Stimulated activated memory B cell treated with anti-CD40 and anti-IgM and Interleukin-4, amounts not matched to agents 10 μg/mL and 1 μg/mL and 100 μg/mL, for 72 hours (primary cell): ENCODE results near the gene SLC35A1.

Experiments used
- ATAC-seq: fragments of 150-1000 bp; cut with Tn5 transposase; 2 replicates; pipeline ENCODE4 v1.10.0; 2021
- H3K27ac Mint-ChIP-seq: one replicate; pipeline ENCODE4 v1.8.0; 2022; ENCODE audit warnings: mild to moderate bottlenecking, mixed read lengths
- H3K27me3 Mint-ChIP-seq: one replicate; pipeline ENCODE4 v1.8.0; 2022; ENCODE audit warnings: mixed read lengths
- H3K36me3 Mint-ChIP-seq: one replicate; pipeline ENCODE4 v1.8.0; 2022; ENCODE audit warnings: mixed read lengths
- H3K4me1 Mint-ChIP-seq: one replicate; pipeline ENCODE4 v1.8.0; 2022; ENCODE audit warnings: mixed read lengths
- H3K4me3 Mint-ChIP-seq: one replicate; pipeline ENCODE4 v1.8.0; 2022; ENCODE audit warnings: mild to moderate bottlenecking, moderate library complexity, mixed read lengths
- H3K9me3 Mint-ChIP-seq: one replicate; pipeline ENCODE4 v1.8.0; 2022; ENCODE audit warnings: mixed read lengths

SLC35A1 gene

GRCh38 chr6:87543696-87544473 is 71.1 kb downstream of the SLC35A1 start:
- H3K9me3 Mint-ChIP-seq = peaks cover 3% of the 10 kb centered on the region

GRCh38 chr6:87544474-87544735 is 71.6 kb downstream of the SLC35A1 start:
- Mint-ChIP-seq H3K9me3 (peaks cover 1% of the 10 kb centered on the region), H3K27me3 (no peaks in the 10 kb centered on the region), H3K36me3 (peaks cover 65% of the 10 kb centered on the region), H3K27ac (no peak overlapping the region), H3K4me3 (no peak overlapping the region), H3K4me1 (no peaks in the 10 kb centered on the region)
- ATAC-seq = no peak

More at GRCh38 chr6:87543696-87544473, 71.1 kb downstream of the SLC35A1 start:
- H3K4me1 Mint-ChIP-seq = no peaks in the 10 kb centered on the region
- H3K4me3 Mint-ChIP-seq = no peak overlapping the region
- peaks cover 68% of the 10 kb centered on the region for H3K36me3 Mint-ChIP-seq
- no peak for ATAC-seq
- no peaks in the 10 kb centered on the region for H3K27me3 Mint-ChIP-seq
- no peak overlapping the region for H3K27ac Mint-ChIP-seq

GRCh38 chr6:87551799-87552198 is 79.0 kb downstream of the SLC35A1 start:
- Mint-ChIP-seq H3K27me3 (no peaks in the 10 kb centered on the region), H3K27ac (peak overlapping the region; percentile 49), H3K9me3 (no peaks in the 10 kb centered on the region), H3K4me1 (no peaks in the 10 kb centered on the region), H3K36me3 (peaks cover 43% of the 10 kb centered on the region), H3K4me3 (no peak overlapping the region)
- ATAC-seq = no peak

- ATAC-seq = no peak
- H3K9me3 Mint-ChIP-seq = no peaks in the 10 kb centered on the region
- no peak overlapping the region for H3K27ac Mint-ChIP-seq
- H3K4me3 Mint-ChIP-seq = no peak overlapping the region
- no peaks in the 10 kb centered on the region for H3K27me3 Mint-ChIP-seq
- no peaks in the 10 kb centered on the region for H3K4me1 Mint-ChIP-seq
- H3K36me3 Mint-ChIP-seq = peaks cover 48% of the 10 kb centered on the region
Observed at GRCh38 chr6:87553159-87553765, 80.5 kb downstream of the SLC35A1 start.

GRCh38 chr6:87555506-87555905 is 82.7 kb downstream of the SLC35A1 start:
- Mint-ChIP-seq H3K27me3 (no peaks in the 10 kb centered on the region), H3K9me3 (no peaks in the 10 kb centered on the region), H3K4me3 (no peak overlapping the region), H3K36me3 (peaks cover 45% of the 10 kb centered on the region), H3K4me1 (no peaks in the 10 kb centered on the region), H3K27ac (no peak overlapping the region)
- no peak for ATAC-seq

- no peak overlapping the region for H3K27ac Mint-ChIP-seq
- no peaks in the 10 kb centered on the region for H3K4me1 Mint-ChIP-seq
- no peaks in the 10 kb centered on the region for H3K9me3 Mint-ChIP-seq
- no peak overlapping the region for H3K4me3 Mint-ChIP-seq
- H3K27me3 Mint-ChIP-seq = no peaks in the 10 kb centered on the region
- H3K36me3 Mint-ChIP-seq = peaks cover 45% of the 10 kb centered on the region
- no peak for ATAC-seq
Observed at GRCh38 chr6:87558446-87558845, 85.7 kb downstream of the SLC35A1 start.

GRCh38 chr6:87561017-87561416 is 88.2 kb downstream of the SLC35A1 start:
- peaks cover 7% of the 10 kb centered on the region for H3K4me1 Mint-ChIP-seq
- no peaks in the 10 kb centered on the region for H3K27me3 Mint-ChIP-seq
- H3K36me3 Mint-ChIP-seq = peaks cover 45% of the 10 kb centered on the region
- no peak overlapping the region for H3K27ac Mint-ChIP-seq
- no peak overlapping the region for H3K4me3 Mint-ChIP-seq
- H3K9me3 Mint-ChIP-seq = no peaks in the 10 kb centered on the region
- ATAC-seq = no peak
